Immature natural killer cell (primary cell): Measurements from ENCODE around the gene ZNF804A. TPM values are rescaled to one million over a fixed set of nuclear protein-coding genes. Genes with fewer than 3 reads are reported as not detected.
"Not testable (repeated sequence)": the region's sequence is repeated elsewhere in the genome, so short reads cannot be mapped to it uniquely, and the experiment has no call there.

Source experiments
- DNase-seq, 3 donors: peaks; one replicate each; pipeline ENCODE4 v3.0.0; 2022; ENCODE audit warnings: mixed read lengths in 1 of 3
- H3K27ac Mint-ChIP-seq, 6 donors: one replicate each; pipeline ENCODE4 v1.8.0; 2020; ENCODE audit warnings: mixed read lengths in 6 of 6, mild to moderate bottlenecking in 5 of 6, inconsistent platforms in 4 of 6, moderate library complexity in 3 of 6
- H3K27me3 Mint-ChIP-seq, 3 donors: one replicate each; pipeline ENCODE4 v1.8.0; 2020 to 2021; ENCODE audit warnings: low read depth in 3 of 3, mild to moderate bottlenecking in 3 of 3, mixed read lengths in 3 of 3, moderate library complexity in 3 of 3, inconsistent platforms in 1 of 3
- H3K36me3 Mint-ChIP-seq, 3 donors: one replicate each; pipeline ENCODE4 v1.8.0; 2020; ENCODE audit warnings: mixed read lengths in 3 of 3, inconsistent platforms in 2 of 3, mild to moderate bottlenecking in 2 of 3
- H3K4me1 Mint-ChIP-seq, 2 donors: one replicate each; pipeline ENCODE4 v1.8.0; 2020; ENCODE audit warnings: inconsistent platforms in 2 of 2, mild to moderate bottlenecking in 2 of 2, mixed read lengths in 2 of 2, moderate library complexity in 1 of 2
- H3K4me3 Mint-ChIP-seq, 5 donors: one replicate each; pipeline ENCODE4 v1.8.0; 2020; ENCODE audit warnings: mild to moderate bottlenecking in 5 of 5, mixed read lengths in 5 of 5, inconsistent platforms in 3 of 5, moderate library complexity in 3 of 5
- H3K9me3 Mint-ChIP-seq, 6 donors: one replicate each; pipeline ENCODE4 v1.8.0; 2020; ENCODE audit warnings: mild to moderate bottlenecking in 6 of 6, mixed read lengths in 6 of 6, inconsistent platforms in 4 of 6, moderate library complexity in 3 of 6
- polyA plus RNA-seq, 3 donors: library from polyadenylated mRNA; unstranded; fragments of 300-500 nt; fragmentation: Illumina TruSeq; gene quantifications; one replicate each; pipeline ENCODE4 v1.2.3, GENCODE V29; 2021

Gene ZNF804A
- polyA plus RNA-seq, 3 donors from 2014 or later: 0.03 to 0.09 TPM; not detected in 1

DNA sequence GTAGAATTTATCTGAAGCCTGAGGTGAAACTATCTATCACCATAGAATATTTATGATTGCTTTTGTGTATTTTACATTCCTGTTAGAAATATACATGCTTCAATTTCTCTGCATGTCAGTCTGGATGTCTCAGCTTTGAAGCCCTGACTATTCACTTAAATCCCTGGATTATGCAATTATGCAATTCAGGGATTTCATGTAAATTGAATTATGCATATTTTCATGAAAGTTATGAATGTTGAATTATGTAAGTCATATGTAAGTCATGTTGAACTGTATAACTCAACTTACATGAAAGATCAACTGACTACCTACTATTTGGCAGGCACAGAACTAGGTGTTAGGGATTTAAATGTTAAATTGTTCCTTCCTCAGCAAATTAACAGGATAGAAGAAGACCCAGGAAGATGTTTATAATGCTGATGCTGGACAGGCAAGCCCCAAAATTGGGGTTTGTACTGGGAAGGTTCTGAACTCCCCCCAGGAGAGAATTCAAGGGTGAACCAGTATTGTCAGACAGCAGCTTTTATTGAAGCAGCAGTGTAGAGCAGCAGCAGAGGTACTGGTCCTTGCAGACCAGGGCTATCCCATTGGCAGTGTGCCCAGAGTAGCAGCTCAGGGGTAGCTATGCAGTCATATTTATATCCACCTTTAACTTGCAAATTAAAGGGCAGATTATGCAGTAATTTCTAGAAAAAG lies 236.5 kb downstream of the ZNF804A start:
- Mint-ChIP-seq H3K27me3 (peaks cover 0 to 3% (median 1%) of the 10 kb centered on the region in 3 donors), H3K9me3 (peaks cover 0 to 28% (median 12%) of the 10 kb centered on the region in 6 donors), H3K36me3 (no peaks in the 10 kb centered on the region), H3K4me1 (no peaks in the 10 kb centered on the region), H3K4me3 (no peak overlapping the region), H3K27ac (no peak overlapping the region)
- DNase-seq: no peak

DNA sequence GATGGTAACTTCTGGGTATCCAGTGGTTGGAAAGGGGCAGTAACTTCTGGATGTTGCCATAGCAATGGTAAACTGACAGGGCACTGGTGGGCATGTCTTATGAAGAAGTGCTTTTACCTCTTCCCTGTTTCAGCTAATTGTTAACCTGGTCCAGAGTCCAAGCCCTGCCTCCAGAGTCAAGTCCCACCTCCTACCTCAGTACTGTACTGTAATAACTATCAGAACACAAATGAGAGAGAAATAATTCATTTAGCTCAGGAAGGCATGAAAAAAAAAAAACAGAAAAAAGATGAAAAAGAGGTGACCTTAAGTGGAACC lies 237.0 kb downstream of the ZNF804A start:
- Mint-ChIP-seq H3K36me3 (no peaks in the 10 kb centered on the region), H3K4me3 (no peak overlapping the region), H3K27ac (no peak overlapping the region), H3K27me3 (peaks cover 0 to 3% (median 1%) of the 10 kb centered on the region in 3 donors), H3K9me3 (peaks cover 0 to 26% (median 12%) of the 10 kb centered on the region in 6 donors), H3K4me1 (no peaks in the 10 kb centered on the region)
- no peak for DNase-seq

DNA sequence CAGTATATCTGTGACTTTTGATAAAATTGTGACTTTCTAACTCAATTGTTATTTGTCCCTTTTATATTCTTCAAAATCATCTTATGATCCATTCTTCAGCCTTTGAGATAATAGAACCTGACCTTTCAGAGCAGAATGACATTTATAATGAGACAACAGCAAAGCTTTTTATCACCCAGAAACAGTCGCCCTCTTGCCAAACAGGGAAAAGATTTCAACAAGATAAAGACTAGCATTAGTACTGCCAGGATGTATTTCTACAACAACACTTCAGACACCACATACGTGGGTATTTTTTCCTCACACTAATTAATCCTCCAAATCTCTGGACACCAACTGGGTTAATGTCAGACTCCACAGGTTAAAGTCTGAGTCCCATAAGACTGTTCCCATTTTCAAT lies 249.0 kb downstream of the ZNF804A start:
- H3K27me3 Mint-ChIP-seq: no peaks in the 10 kb centered on the region
- H3K4me3 Mint-ChIP-seq: no peak overlapping the region
- H3K9me3 Mint-ChIP-seq: peaks cover 8 to 49% (median 28%) of the 10 kb centered on the region in 6 donors
- DNase-seq: no peak
- peaks cover 0 to 3% (median 0%) of the 10 kb centered on the region in 3 donors for H3K36me3 Mint-ChIP-seq
- no peaks in the 10 kb centered on the region for H3K4me1 Mint-ChIP-seq
- H3K27ac Mint-ChIP-seq: no peak overlapping the region

DNA sequence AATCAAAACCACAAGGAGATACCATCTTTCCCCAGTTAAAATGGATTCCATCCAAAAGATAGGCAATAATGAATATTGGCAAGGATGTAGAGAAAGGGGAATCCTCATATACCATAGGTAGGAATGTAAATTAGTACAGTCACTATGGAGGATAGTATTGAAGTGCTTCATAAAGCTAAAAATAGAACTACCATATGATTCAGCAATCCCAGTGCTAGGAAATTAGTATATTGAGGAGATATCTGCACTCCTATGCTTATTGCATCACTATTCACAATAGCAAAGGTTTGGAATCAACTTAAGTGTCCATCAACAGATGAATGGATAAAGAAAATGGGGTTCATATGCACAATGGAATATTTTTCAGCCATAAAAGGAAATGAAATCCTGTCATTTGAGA lies 251.2 kb downstream of the ZNF804A start:
- Mint-ChIP-seq H3K4me1 (no peaks in the 10 kb centered on the region), H3K9me3 (peaks cover 8 to 62% (median 25%) of the 10 kb centered on the region in 6 donors), H3K27ac (no peak overlapping the region), H3K36me3 (peaks cover 0 to 3% (median 0%) of the 10 kb centered on the region in 3 donors), H3K4me3 (no peak overlapping the region), H3K27me3 (peaks cover 0 to 2% (median 0%) of the 10 kb centered on the region in 3 donors)
- DNase-seq: no peak

DNA sequence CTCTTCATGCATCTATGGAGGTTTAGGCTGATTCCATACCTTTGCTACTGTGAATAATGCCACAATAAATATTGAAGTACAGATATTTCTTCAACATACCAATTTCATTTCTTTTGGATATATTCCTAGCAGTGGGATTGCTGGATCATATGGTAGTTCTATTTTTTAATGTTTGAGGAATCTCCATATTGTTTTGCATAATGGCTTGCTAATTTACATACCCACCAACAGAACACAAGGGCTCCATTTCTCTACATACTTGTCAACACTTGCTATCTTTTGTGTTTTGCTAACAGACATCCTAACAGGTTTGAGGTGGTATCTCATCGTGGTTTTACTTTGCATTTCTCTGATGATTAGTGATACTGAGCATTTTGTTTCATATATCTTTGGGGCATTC lies 253.2 kb downstream of the ZNF804A start:
- DNase-seq: no peak
- peaks cover 0 to 2% (median 0%) of the 10 kb centered on the region in 3 donors for H3K27me3 Mint-ChIP-seq
- H3K36me3 Mint-ChIP-seq: peaks cover 0 to 3% (median 0%) of the 10 kb centered on the region in 3 donors
- H3K27ac Mint-ChIP-seq: no peak overlapping the region
- peaks cover 7 to 58% (median 21%) of the 10 kb centered on the region in 6 donors for H3K9me3 Mint-ChIP-seq
- H3K4me3 Mint-ChIP-seq: no peak overlapping the region
- H3K4me1 Mint-ChIP-seq: no peaks in the 10 kb centered on the region

DNA sequence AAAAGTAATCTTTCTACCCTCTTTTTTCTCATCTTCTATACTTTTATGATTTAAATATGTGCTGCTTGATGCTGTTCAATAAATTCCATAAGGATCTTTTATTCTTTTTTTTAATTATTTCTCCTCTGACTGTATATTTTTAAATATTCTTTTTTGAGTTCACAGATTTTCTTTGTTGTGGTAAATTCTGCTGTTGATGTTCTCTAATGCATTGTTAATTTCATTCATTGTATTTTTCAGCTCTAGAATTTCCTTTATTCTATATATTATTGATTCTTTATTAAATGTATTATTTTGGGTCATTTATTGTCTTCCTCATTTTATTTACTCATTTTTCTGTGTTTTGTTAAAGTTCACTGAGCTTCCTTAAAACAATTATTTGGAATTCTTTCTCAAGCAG lies 260.9 kb downstream of the ZNF804A start:
- no peak overlapping the region for H3K27ac Mint-ChIP-seq
- H3K36me3 Mint-ChIP-seq: no peaks in the 10 kb centered on the region
- peaks cover 15 to 54% (median 21%) of the 10 kb centered on the region in 6 donors for H3K9me3 Mint-ChIP-seq
- no peaks in the 10 kb centered on the region for H3K4me1 Mint-ChIP-seq
- no peak for DNase-seq
- H3K4me3 Mint-ChIP-seq: no peak overlapping the region
- peaks cover 0 to 3% (median under 1%) of the 10 kb centered on the region in 3 donors for H3K27me3 Mint-ChIP-seq

DNA sequence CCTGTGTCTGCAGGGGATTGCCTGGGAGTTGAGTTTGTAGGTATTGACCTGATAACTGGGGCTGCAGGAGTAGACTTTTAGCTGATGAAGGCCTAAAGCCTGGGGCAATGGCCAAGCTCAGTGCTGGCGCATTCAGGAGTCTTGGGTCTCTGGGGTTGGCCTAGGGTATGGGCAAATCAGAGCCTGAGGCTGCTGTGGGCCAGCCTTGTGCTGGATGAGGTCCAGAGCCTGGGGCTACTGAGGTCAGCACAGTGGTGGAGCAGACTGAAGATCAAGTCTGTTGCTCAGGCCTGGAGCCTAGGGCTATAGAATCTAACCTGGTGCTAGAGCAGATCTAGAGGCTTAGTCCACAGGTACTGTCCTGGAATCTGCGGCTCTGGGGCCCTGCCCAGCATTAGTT lies 262.4 kb downstream of the ZNF804A start:
- Mint-ChIP-seq H3K4me3 (no peak overlapping the region), H3K9me3 (peaks cover 15 to 46% (median 21%) of the 10 kb centered on the region in 6 donors), H3K27ac (no peak overlapping the region), H3K27me3 (peaks cover 0 to 3% (median 0%) of the 10 kb centered on the region in 3 donors), H3K36me3 (no peaks in the 10 kb centered on the region), H3K4me1 (no peaks in the 10 kb centered on the region)
- no peak for DNase-seq

DNA sequence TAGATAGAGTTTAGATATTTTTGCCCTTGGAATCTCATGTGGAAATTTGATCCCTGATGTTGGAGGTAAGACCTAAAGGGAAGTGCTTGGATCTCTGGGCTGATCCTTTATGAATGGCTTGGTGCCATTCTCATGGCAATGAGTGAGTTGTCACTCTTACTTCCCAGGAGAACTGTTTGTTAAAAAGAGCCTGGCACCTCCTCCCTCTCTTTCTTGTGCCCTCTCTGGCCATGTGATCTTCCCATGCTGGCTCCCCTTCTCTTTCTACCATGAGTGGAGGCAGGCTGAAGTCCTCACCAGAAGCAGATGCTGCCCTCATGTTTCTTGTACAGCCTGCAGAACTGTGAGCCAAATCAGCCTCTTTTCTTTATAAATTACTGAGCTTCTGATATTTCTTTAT lies 276.9 kb downstream of the ZNF804A start:
- H3K9me3 Mint-ChIP-seq: peaks cover 7 to 59% (median 27%) of the 10 kb centered on the region in 6 donors
- H3K4me3 Mint-ChIP-seq: no peak overlapping the region
- H3K4me1 Mint-ChIP-seq: no peaks in the 10 kb centered on the region
- no peaks in the 10 kb centered on the region for H3K27me3 Mint-ChIP-seq
- no peak for DNase-seq
- no peak overlapping the region for H3K27ac Mint-ChIP-seq
- H3K36me3 Mint-ChIP-seq: no peaks in the 10 kb centered on the region

DNA sequence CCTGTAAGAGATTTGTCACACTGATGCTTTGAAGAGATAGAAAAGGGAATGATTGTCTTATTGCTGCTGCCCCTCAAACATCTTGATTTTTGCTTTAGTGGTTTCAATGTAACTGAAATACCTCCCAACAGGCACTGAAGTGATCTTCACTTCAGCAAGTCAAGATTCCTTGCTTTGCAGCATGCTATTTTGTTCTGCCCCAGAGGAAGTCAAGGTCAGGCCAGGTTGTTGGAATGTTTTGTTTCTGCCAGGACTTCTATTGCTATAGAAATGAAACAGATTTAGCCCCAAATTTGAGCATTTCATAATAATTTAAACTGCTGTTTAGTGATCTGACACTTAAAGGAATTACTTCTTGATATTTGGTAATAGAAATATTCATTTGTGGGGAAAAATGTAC lies 277.6 kb downstream of the ZNF804A start:
- Mint-ChIP-seq H3K4me1 (no peaks in the 10 kb centered on the region), H3K27me3 (no peaks in the 10 kb centered on the region), H3K9me3 (peaks cover 9 to 60% (median 31%) of the 10 kb centered on the region in 6 donors), H3K27ac (no peak overlapping the region), H3K4me3 (no peak overlapping the region), H3K36me3 (no peaks in the 10 kb centered on the region)
- DNase-seq: no peak

DNA sequence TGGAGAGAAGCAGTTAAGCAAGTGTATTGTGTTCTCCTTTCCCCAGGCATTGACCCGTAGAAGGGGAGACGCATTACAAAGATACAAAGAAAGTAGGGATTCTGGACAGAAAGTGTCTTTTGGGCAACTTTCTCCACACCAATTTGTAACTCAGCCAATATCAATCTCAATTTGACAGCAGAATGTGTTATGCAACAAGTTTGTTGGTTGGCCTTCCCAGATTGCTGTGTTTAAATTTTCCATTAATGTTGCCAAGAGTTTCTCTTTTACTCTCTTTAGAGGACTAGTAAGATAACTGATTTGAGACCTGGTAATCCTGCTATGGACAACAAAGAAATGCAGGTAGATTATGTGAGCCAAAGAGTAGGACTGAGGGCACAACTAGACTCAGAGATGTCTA lies 279.6 kb downstream of the ZNF804A start:
- no peak for DNase-seq
- no peak overlapping the region for H3K4me3 Mint-ChIP-seq
- no peaks in the 10 kb centered on the region for H3K4me1 Mint-ChIP-seq
- no peaks in the 10 kb centered on the region for H3K36me3 Mint-ChIP-seq
- no peaks in the 10 kb centered on the region for H3K27me3 Mint-ChIP-seq
- H3K27ac Mint-ChIP-seq: no peak overlapping the region
- peaks cover 11 to 67% (median 39%) of the 10 kb centered on the region in 6 donors for H3K9me3 Mint-ChIP-seq

DNA sequence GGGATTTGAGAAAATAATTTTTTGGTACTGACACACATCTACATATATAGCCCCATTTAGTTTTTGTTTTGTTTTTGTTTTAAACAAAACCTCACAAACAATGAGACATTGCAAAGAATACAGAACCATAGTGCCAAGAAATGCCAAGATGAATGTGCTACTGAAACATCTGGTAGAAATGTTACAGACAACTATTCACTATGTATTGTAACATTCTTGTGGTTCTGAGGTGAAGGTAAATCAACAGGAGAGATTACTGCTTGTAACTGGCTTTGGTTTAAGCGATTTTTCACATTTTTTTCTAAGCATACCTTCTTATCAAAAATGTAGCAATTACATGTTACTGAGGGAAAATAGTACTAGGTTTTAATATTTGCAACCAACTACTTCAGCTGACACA lies 281.3 kb downstream of the ZNF804A start:
- DNase-seq: no peak
- Mint-ChIP-seq H3K36me3 (no peaks in the 10 kb centered on the region), H3K27ac (no peak overlapping the region), H3K9me3 (peaks cover 19 to 79% (median 46%) of the 10 kb centered on the region in 6 donors), H3K27me3 (no peaks in the 10 kb centered on the region), H3K4me1 (no peaks in the 10 kb centered on the region), H3K4me3 (no peak overlapping the region)

DNA sequence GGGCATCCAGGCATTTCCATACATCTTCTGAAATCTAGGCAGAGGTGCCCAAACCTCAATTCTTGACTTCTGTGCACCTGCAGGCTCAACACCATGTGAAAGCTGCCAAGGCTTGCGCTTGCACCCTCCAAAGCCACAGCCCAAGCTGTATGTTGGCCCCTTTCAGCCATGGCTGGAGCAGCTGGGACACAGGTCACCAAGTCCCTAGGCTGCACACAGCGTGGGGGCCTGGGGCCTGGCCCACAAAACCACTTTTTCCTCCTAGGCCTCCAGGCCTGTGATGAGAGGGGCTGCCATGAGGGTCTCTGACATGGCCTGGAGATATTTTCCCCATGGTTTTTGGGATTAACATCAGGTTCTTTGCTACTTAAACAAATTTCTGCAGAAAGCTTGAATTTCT lies 288.3 kb downstream of the ZNF804A start:
- H3K9me3 Mint-ChIP-seq: peaks cover 20 to 55% (median 34%) of the 10 kb centered on the region in 6 donors
- not testable (repeated sequence) for H3K27ac Mint-ChIP-seq, H3K27me3 Mint-ChIP-seq, H3K36me3 Mint-ChIP-seq, DNase-seq, H3K4me3 Mint-ChIP-seq, H3K4me1 Mint-ChIP-seq

DNA sequence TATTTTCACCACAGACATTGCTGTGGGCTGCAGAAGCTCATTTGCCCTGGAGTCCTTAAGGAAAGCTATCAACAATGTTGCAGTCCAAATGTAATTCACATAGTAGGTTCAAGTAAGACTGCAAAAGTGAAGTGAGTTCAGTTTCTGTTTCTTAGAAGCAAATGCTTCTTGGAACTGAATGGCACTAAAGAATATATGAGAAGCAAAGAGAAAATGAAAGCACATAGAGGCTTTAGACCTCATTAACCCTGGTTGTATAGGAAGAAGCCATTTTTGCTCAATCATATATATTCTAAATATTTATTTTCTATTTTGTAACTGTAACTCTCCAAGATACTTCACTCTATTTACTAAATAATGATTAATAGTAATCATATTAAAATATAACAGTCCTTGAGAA lies 292.0 kb downstream of the ZNF804A start:
- H3K27ac Mint-ChIP-seq: no peak overlapping the region
- no peak for DNase-seq
- peaks cover 10 to 29% (median 17%) of the 10 kb centered on the region in 6 donors for H3K9me3 Mint-ChIP-seq
- H3K4me3 Mint-ChIP-seq: no peak overlapping the region
- H3K4me1 Mint-ChIP-seq: no peaks in the 10 kb centered on the region
- no peaks in the 10 kb centered on the region for H3K27me3 Mint-ChIP-seq
- peaks cover 0 to 2% (median 0%) of the 10 kb centered on the region in 3 donors for H3K36me3 Mint-ChIP-seq

DNA sequence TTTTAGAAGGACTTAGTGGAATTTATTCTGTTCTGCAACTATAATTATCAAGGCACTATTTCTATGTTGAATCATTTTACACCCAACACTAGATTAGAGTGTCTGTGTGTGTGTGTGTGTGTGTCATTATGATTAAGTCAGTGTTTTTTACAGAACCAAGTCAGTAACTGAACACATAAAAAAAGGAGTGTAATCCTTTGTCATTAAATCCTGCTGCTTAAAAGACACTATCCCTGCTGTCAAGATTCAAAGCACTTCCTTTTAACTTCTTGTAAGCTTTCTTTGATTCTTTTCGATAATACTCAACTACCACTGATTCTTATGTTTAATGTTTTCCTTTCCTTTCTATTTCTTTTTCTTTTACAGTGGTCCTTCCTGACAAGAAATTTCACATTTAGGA lies 306.7 kb downstream of the ZNF804A start:
- no peak overlapping the region for H3K27ac Mint-ChIP-seq
- H3K27me3 Mint-ChIP-seq: peaks cover 0 to 2% (median 0%) of the 10 kb centered on the region in 3 donors
- no peaks in the 10 kb centered on the region for H3K4me1 Mint-ChIP-seq
- H3K4me3 Mint-ChIP-seq: no peak overlapping the region
- no peak for DNase-seq
- H3K36me3 Mint-ChIP-seq: no peaks in the 10 kb centered on the region
- peaks cover 4 to 26% (median 12%) of the 10 kb centered on the region in 6 donors for H3K9me3 Mint-ChIP-seq

DNA sequence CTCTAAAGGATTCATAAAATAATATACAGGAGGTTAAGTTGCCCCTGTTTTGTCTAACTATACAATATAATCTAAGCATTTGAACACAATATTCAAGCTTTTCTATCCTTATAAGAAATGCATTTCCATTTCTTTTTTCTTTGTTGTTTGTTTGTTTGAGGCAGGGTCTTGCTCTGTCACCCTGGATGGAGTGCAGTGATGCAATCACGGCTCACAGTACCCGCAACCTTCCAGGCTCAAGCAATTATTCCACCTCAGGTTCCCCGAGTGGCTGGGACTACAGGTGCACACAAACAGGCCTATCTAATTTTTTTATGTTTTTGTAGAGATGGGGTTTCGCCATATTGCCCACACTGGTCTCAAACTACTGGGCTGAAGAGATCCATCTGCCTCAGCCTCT lies 307.8 kb downstream of the ZNF804A start:
- Mint-ChIP-seq H3K4me3 (no peak overlapping the region), H3K27ac (no peak overlapping the region), H3K9me3 (peaks cover 2 to 28% (median 9%) of the 10 kb centered on the region in 6 donors), H3K27me3 (peaks cover 0 to 2% (median 0%) of the 10 kb centered on the region in 3 donors), H3K4me1 (no peaks in the 10 kb centered on the region), H3K36me3 (no peaks in the 10 kb centered on the region)
- no peak for DNase-seq
